HL-60/S4 treated with phorbol 12-myristate 13-acetate at 8.2 ng/mL for 4 days and 3 days (cell line): ENCODE data around the gene OR4A47.
"Not testable (repeated sequence)": the region's sequence is repeated elsewhere in the genome, so short reads cannot be mapped to it uniquely, and the experiment has no call there.

Source experiments
- in situ Hi-C: fragments of 300-500 bp; cut with MboI; formaldehyde crosslinking; loops from 2 replicates; pipeline ENCODE4 v1.15.0; 2022; ENCODE audit warnings: low sequenced_read_pairs

The OR4A47 gene, protein sequence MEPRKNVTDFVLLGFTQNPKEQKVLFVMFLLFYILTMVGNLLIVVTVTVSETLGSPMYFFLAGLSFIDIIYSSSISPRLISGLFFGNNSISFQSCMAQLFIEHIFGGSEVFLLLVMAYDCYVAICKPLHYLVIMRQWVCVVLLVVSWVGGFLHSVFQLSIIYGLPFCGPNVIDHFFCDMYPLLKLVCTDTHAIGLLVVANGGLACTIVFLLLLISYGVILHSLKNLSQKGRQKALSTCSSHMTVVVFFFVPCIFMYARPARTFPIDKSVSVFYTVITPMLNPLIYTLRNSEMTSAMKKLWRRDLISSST

DNA sequence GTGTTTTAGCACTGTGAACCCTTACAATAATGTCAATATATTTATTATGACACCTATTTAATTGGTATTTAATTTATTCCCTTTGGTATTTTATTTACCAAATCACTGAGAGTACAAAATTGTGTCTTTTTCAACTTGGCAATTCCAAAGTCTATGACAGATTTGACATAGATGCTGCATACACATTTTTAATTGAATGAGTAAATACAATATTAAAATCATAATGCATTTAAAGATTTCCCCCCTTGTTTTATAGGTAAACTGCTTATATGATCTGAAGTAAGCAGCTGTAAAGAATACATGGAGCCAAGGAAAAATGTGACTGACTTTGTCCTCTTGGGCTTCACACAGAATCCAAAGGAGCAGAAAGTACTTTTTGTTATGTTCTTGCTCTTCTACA lies at the start of gene OR4A47:
TSS of gene OR4A47 (plus strand) at position 301 of the 400 bp plus-strand sequence. CDS start at position 301, 0 bp downstream.
- in situ Hi-C loops: not testable (repeated sequence)

DNA sequence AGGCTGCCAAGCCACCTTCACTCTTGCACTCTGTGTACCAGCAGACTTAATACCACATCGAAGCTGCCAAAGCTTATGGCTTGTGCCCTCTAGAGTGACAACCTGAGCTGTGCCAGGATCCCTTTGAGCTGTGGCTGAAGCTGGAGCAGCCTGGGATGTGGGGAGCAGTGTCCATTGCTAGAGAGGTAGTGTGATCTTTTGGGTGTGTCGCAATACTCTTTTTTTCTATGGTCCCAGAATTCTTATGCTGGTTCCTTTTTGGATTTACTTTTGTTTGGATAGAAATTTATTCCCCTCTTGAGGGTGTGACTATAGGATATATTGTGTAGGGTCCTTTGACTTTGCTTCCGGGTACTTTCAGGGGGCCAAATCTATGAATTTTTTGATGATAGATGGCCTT lies 32.7 kb upstream of the OR4A47 start:
- in situ Hi-C loops: not testable (repeated sequence)

DNA sequence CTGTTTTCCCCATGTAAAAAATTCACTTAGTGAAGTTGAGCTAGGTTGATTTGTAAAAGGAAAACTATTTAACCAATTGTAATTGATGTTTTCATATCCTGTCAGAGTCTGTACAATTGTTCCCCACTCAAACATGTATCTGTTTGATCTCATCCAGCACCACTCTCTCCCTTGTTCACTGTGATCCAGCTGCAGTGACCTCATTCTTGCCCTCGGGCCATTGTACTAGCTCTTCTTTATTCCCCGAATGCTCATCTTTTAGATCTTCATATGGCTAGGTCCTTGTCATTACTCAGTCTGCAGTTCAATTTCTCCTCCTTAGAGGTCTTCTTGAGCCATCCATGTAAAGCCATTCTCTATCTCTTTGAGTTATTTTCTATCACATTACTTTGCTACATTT lies 14.6 kb upstream of the OR4A47 start:
- in situ Hi-C loops: not testable (repeated sequence)

DNA sequence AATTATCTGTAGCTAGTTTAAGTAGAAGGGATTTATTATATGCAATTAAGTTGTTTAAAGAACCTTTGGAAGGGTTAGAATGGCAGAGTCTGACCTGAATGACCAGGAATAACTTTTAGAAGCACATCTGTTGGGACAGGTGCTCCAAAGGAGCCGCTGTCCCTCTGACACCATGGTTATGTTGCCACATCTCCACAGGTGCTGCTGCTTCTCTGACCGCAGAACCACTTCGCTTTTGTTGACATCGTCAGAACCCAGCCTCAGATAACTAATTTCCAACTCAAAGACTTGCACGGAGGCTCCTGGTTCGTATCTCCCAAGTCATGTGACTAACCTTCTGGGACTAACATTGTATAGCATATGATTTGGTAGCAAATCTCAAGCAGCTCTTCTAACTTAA lies 13.9 kb upstream of the OR4A47 start:
- in situ Hi-C loops: not testable (repeated sequence)

DNA sequence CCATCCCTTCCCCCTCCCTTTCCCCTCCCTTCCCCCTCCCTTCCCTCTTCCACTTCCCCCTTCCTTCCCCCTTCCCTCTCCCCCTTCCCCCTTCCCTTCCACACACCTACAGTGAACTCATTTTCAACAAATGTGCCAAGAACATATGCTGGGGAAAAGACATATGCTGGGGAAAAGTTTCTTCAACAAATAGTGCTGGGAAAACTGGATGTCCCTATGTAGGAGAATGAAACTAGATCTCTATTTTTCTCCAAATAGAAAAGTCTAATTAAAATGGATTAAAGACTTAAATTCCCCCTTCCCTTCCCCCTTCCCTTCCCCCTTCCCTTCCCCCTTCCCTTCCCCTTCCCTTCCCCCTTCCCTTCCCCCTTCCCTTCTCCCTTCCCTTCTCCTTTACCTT lies 17.6 kb downstream of the OR4A47 start:
- in situ Hi-C loops: not testable (repeated sequence)

DNA sequence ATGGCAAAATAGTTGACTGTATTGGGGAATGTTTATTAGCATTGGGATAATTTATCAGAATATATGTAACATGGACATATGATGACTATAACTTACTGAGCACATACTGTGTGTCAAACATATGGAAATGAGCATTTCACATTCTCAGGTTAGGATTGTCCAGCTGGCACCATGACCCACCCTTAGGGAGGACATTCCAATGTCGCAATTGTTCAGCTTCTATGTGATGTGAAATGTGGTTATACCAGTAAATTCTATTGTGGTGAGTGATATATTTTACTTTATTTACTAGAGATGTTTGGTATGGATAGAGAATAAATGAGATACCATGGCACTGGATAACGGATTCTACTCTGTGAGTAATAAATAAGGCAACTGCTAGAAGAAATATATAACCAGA lies 50.4 kb downstream of the OR4A47 start:
- in situ Hi-C loops: no loop called here
